ENCODE data around the gene ST14. TPM values are rescaled to one million over a fixed set of nuclear protein-coding genes. Genes with fewer than 3 reads are reported as not detected.

ST14 gene
- total RNA-seq, 2 donors from 2014 or later: 17.5 to 21.7 TPM

DNA sequence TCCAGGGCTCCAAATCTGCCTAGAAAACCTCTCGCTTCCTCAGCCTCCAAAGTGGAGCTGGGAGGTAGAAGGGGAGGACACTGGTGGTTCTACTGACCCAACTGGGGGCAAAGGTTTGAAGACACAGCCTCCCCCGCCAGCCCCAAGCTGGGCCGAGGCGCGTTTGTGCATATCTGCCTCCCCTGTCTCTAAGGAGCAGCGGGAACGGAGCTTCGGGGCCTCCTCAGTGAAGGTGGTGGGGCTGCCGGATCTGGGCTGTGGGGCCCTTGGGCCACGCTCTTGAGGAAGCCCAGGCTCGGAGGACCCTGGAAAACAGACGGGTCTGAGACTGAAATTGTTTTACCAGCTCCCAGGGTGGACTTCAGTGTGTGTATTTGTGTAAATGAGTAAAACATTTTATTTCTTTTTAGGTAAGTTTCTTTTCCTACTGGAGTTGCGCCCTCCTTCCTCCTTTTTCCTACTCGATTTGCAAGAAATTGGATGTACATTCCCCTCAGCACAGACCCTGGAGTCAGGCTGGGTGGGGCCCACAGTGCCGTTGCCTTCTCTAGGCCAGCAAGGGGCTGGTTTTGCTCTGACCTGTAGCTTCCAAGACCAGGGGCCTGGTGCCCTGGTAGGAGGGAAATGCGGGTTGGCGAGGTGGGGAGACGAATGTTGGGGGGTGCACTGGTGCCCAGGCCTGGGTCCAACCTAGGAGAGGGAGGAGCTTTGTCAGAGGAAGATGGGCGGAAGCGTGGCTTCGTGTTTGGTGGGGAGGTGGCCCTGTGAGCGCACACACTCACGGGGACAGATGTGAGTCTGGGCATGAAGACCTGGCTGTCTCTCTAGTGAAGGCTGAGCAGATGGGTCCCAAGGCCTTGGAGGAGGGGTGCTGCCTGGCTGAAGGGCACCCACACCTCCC, 50.6 kb downstream of the ST14 start:
- TF ChIP-seq, protein P1, sequence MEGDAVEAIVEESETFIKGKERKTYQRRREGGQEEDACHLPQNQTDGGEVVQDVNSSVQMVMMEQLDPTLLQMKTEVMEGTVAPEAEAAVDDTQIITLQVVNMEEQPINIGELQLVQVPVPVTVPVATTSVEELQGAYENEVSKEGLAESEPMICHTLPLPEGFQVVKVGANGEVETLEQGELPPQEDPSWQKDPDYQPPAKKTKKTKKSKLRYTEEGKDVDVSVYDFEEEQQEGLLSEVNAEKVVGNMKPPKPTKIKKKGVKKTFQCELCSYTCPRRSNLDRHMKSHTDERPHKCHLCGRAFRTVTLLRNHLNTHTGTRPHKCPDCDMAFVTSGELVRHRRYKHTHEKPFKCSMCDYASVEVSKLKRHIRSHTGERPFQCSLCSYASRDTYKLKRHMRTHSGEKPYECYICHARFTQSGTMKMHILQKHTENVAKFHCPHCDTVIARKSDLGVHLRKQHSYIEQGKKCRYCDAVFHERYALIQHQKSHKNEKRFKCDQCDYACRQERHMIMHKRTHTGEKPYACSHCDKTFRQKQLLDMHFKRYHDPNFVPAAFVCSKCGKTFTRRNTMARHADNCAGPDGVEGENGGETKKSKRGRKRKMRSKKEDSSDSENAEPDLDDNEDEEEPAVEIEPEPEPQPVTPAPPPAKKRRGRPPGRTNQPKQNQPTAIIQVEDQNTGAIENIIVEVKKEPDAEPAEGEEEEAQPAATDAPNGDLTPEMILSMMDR (conservative IDR thresholded peaks at IDR 0.05): no peak
- H3K27me3 ChIP-seq (ENCODE audit: control insufficient read depth, insufficient read depth, low read length, poor library complexity, severe bottlenecking): no peaks in the 10 kb centered on the region
- no peaks in the 10 kb centered on the region for H3K9me3 ChIP-seq (ENCODE audit: control insufficient read depth, low read length)
- Mint-ChIP-seq H3K4me3 (no peak overlapping the region), H3K27me3 (ENCODE audit: insufficient read depth) (peaks cover 2% of the 10 kb centered on the region), H3K36me3 (ENCODE audit: low read depth) (peaks cover 9% of the 10 kb centered on the region), H3K27ac (peak overlapping the region; percentile 69), H3K9me3 (no peaks in the 10 kb centered on the region), H3K4me1 (no peaks in the 10 kb centered on the region)
- H3K27ac ChIP-seq (ENCODE audit: low read depth, low read length): no peak overlapping the region
- no peak overlapping the region for H3K9ac ChIP-seq (ENCODE audit: extremely low read depth, low read length, poor library complexity, severe bottlenecking)
- no peaks in the 10 kb centered on the region for H3K4me1 ChIP-seq (ENCODE audit: control insufficient read depth, insufficient read depth, low read length)
- DNase-seq: peak; percentile 35
- 91 to 98% methylated on average over 7 to 23 of the region's 23 CpGs for WGBS, 2 experiments (ENCODE audit: insufficient coverage in 1 of 2, insufficient read length in 1 of 2)
- H3K4me3 ChIP-seq (ENCODE audit: low read length): no peak overlapping the region
- no peaks in the 10 kb centered on the region for H3K36me3 ChIP-seq (ENCODE audit: control insufficient read depth, insufficient read depth, low read length)

DNA sequence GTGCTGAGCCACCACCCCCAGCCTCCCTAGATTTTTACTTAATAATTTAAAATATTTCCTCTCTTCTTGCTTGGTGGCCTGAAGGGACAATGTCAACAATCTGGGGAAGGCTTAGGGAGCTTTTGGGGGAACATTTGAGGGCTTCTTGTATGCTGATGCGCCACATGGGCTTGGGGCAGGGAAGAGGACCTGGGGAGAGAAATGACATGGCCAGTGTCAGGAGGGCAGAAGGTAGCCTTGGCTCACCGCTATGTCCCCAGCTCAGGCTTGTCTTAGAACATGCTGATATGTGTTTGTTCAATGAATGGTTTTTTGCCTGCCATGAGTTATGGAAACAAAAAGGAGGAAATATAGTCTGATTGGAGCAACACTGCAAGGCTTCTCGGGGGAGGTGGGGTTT, 51.6 kb downstream of the ST14 start:
- 93% methylated on average over 3 of the region's 3 CpGs for WGBS, 2 experiments (ENCODE audit: insufficient coverage in 1 of 2, insufficient read length in 1 of 2)
- no peak overlapping the region for H3K27ac Mint-ChIP-seq

DNA sequence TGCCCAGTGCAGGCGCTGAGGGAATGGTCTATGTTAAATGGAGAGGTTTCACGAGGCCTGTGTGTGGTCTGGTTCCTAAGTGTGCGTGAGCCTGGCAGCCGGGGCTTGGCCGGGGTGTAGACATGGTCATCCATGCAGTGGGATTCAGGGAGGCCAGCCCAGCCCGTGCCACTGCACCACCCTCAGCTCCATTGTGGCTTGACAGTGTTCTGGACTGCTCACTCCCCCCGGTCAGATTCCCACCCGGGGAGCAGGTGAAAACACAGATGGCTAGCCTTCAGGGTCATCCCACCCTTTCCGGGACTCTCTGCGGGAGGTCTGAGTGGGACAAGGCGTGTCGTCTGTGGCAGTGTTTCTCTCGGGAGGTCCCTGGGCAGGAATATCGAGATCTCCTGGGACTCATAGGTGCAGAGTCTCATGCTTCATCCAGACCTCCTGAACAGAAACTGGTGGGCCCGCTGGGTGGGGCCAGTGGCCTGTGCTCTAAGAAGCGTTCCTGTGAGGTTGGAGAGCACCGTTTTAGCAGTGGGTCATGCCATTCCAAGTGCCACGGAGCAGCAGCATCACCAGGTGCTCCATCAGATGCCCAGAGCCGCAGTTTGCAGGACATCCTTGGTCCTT, 52.3 kb downstream of the ST14 start:
- no peaks in the 10 kb centered on the region for H3K36me3 ChIP-seq (ENCODE audit: control insufficient read depth, insufficient read depth, low read length)
- TF ChIP-seq, protein P1 (conservative IDR thresholded peaks at IDR 0.05): no peak
- no peaks in the 10 kb centered on the region for H3K9me3 ChIP-seq (ENCODE audit: control insufficient read depth, low read length)
- H3K27ac Mint-ChIP-seq: no peak overlapping the region
- H3K27me3 ChIP-seq (ENCODE audit: control insufficient read depth, insufficient read depth, low read length, poor library complexity, severe bottlenecking): no peaks in the 10 kb centered on the region
- H3K27ac ChIP-seq (ENCODE audit: low read depth, low read length): no peak overlapping the region
- no peaks in the 10 kb centered on the region for H3K9me3 Mint-ChIP-seq
- no peak overlapping the region for H3K4me3 ChIP-seq (ENCODE audit: low read length)
- no peak overlapping the region for H3K4me3 Mint-ChIP-seq
- H3K4me1 ChIP-seq (ENCODE audit: control insufficient read depth, insufficient read depth, low read length): no peaks in the 10 kb centered on the region
- no peaks in the 10 kb centered on the region for H3K4me1 Mint-ChIP-seq
- WGBS, 2 experiments (ENCODE audit: insufficient coverage in 1 of 2, insufficient read length in 1 of 2): 92 to 93% methylated on average over 17 to 19 of the region's 19 CpGs
- DNase-seq: peak; percentile 42
- no peaks in the 10 kb centered on the region for H3K36me3 Mint-ChIP-seq (ENCODE audit: low read depth)
- peaks cover 3% of the 10 kb centered on the region for H3K27me3 Mint-ChIP-seq (ENCODE audit: insufficient read depth)
- no peak overlapping the region for H3K9ac ChIP-seq (ENCODE audit: extremely low read depth, low read length, poor library complexity, severe bottlenecking)

More for the DNA sequence above, 51.6 kb downstream of the ST14 start:
- no peaks in the 10 kb centered on the region for H3K9me3 Mint-ChIP-seq
- peaks cover 3% of the 10 kb centered on the region for H3K27me3 Mint-ChIP-seq (ENCODE audit: insufficient read depth)
- no peaks in the 10 kb centered on the region for H3K4me1 ChIP-seq (ENCODE audit: control insufficient read depth, insufficient read depth, low read length)
- H3K36me3 Mint-ChIP-seq (ENCODE audit: low read depth): peaks cover 1% of the 10 kb centered on the region
- no peak overlapping the region for H3K9ac ChIP-seq (ENCODE audit: extremely low read depth, low read length, poor library complexity, severe bottlenecking)
- no peak overlapping the region for H3K4me3 ChIP-seq (ENCODE audit: low read length)
- H3K9me3 ChIP-seq (ENCODE audit: control insufficient read depth, low read length): no peaks in the 10 kb centered on the region
- H3K4me3 Mint-ChIP-seq: no peak overlapping the region
- no peaks in the 10 kb centered on the region for H3K36me3 ChIP-seq (ENCODE audit: control insufficient read depth, insufficient read depth, low read length)
- no peaks in the 10 kb centered on the region for H3K27me3 ChIP-seq (ENCODE audit: control insufficient read depth, insufficient read depth, low read length, poor library complexity, severe bottlenecking)
- TF ChIP-seq, protein P1 (conservative IDR thresholded peaks at IDR 0.05): no peak
- peak; percentile 28 for DNase-seq
- no peaks in the 10 kb centered on the region for H3K4me1 Mint-ChIP-seq
- H3K27ac ChIP-seq (ENCODE audit: low read depth, low read length): no peak overlapping the region
